D341Med (cell line): ENCODE data around the gene B9D1.

Experiments used
- DNase-seq: peaks from one replicate; pipeline ENCODE4 v3.0.0; 2012; ENCODE audit warnings: low spot score

B9D1 gene

DNA sequence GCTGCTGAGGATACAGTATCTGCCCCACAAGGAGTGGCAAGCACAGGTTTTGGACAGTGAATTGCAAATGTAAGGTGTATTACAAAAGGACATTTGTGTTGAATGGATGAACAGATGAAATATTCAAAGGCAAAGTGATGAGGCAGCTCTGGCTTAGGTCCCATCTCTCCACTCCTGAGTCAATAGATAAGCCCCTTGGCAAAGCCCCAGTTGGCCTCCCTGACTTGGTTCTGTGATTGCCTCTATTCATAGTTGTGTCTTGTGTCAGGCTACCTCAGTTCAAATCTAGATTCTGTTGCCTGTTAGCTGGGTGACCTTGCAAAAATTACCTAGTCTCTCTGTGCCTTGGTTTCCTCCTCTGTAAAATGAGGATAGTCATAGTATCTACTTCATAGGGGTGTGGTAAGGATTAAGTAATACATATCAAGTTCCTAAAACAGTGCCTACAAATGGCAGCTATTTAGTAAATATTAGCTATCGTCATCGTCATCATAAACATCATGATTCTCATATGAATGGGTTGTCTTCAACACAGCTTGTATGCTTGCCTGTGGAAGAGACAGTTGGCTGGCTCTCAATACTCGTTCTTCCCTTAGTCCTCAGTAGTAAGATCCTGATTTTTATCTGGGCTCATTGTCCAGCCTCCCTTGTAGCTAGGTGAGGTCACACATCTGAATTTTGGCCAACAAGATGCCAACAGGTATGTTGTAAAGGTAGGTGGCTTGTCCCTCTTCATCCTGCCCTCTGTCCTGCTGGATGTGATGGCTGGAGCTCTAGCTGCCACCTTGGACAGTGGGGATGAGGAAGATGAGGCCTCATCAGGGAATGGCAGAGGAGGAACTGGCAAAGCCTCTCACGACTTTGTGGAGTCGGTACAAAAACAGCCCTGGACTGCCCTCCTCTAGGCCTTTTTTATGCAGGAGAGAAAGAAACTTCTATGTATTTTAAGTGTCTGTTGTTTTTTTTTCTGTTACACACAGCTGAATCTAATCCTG, 26.6 kb upstream of the B9D1 start:
- DNase-seq: no peak

DNA sequence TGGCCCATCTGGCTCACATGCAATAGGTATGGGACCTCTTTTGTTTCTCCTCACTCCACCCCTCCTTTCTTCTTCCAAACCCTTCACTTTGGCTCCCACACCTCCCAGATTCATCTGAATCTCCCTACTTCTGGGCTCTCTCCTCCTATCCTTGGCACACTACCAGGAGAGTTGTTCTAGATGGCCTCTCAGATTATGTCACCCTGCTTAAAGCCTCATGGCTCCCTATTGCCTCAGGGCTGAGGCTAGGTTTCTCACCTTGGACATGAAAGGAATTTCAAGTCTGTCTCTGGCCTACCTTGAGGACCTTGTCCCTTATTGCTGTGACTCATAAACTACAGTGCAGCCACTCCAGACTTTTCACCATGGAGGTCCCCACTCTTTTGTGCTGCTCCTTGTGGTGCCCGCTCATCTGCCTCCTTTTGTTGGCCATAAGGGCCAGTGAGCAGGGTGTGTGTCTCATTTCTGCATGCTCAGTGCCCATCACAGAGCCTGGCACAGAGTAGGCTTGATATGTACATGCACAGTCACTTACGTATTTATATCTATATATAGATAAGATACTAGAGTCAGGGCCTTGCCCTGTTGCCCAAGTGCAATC, 25.5 kb upstream of the B9D1 start:
- DNase-seq: no peak

DNA sequence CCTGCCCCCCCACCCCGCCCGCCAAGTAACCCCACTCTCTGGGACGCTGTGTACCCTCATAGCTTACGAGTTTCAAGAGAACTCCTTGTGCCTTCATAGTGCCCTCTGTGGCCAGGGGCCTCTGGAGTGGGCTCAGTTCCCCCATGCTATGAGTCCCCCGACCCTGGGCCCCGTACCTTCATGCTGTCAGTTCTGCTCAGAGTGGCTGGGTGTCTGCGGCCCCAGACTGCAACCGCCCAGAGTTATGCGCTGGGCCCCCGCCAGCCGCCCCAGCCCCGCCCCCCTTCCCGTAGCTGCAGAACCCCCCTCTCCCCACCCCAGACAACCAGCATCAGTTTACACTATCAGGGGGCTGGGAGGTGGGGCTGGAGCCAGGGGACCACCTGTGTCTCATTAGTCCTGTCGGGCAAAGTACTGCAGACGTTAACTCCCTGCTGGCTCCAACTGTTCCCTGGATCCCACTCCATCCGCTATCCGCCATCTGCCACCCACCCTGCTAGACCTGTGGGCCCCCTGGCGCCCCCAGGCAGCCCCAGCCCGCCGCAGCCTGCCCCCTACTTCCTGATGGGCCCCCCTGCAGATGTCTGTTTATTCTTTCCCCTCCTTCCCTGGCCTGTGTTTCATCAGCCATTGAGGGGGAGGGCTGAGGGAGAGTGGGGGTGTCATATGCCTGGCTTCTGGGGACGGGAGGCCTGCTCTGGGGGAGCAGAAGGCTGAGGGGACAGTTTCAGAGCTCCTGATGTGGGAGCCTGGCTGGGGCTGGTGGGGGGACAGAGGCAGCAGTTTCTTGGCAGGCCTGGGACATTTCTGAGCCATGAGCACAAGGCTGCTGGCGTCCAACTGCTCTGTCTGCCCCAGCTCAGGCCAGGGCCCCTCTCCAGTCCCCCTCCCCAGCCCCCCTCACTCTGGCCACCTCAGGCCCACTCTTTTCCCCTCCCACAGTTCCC, 24.7 kb upstream of the B9D1 start, which contains the start of gene MFAP4:
Gene MFAP4, minus strand, starts transcription at position 217 of the 947 bp plus-strand sequence. Its CDS starts 35 bp downstream, at position 182.
- DNase-seq: peak; percentile 58

DNA sequence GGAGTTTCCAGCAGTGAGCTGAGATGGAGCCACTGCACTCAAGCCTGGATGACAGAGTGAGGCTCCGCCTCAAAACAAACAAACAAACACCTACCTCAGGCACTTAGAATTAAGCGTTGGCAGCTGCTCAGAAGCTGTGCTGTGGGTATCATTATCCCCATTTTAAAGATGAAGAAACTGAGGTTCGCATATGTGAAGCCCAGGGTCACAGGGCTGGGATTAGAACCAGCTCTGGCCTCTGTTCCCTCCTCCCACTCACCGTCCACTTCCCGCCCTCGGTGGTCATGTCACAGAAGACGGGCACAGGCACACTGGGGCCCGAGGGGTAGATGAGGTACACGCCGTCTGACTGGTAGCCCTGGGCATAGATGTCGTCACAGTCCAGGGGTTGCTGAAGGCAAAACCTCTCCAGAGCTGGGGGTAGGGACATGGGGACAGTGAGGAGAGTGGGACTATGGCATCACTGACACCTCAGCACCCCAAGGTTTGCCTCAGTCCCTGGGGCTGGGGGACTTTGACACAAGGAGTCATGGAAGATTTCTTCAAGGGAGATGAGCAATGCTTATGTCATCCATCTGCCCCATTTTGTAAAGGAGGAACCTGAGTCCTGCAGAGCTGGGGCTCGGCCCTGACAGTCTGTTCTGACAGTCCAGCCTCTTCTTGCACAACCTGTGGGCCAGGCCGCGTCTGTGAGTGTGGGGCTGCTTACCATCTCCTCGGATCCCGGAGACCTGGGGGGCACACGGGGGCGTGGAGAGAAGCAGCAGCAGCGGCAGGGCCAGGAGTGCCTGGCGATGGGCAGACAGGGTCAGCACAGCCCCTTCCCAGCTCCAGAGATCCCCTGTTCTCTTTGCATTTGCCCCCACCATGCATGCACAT, 23.8 kb upstream of the B9D1 start:
- DNase-seq: no peak

DNA sequence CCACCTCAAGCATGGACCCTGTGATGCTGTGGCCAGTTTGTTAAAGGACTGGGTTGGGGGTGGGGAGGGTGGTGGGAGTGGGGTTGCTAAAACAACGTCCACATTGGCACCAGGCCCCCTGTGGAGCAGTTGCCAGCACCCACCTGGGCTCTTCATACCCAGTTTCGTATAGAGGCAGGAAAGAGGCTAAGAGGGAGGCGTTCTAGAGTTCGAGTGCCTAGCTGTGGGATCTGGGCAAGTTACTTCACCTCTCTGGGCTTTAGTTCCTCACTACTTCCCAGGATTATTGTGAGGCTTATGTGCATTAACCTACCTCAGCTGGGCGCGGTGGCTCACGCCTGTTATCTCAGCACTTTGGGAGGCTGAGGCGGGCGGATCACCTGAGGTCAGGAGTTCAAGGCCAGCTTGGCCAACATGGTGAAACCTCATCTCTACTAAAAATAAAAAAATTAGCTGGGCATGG, 23.0 kb upstream of the B9D1 start:
- no peak for DNase-seq

DNA sequence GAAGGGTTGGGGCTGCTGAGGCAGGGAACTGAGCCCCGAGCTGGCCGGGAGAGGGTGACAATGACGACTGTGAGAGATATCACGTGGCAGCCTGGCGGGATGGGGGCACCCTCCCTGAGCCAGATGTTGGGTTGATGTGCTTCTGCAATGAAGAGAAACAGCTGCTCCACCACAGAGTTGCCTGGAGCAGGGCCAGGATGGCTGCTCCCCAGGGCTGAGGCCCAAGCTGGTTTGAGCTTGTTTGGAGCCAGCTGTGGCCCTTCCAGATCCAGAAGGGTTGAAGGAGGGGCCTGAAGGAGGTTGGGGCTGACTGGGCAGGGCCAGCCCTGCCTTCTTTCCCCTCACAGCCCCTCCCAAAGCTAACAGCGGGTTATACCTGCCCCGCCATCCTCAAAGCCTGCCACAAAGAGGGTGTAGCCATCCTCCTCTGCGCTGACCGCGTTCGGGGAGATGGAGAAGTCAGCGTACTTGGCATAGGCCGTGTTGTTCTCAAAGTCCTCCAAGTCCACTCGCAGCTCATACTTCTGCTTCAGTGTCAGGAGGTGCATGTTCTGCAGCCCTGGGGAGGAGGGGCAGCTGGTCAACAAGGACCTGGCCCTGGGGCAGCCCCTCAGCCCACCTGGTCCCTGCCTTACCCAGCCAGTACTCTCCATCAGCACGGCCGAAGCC, 22.3 kb upstream of the B9D1 start:
- no peak for DNase-seq

DNA sequence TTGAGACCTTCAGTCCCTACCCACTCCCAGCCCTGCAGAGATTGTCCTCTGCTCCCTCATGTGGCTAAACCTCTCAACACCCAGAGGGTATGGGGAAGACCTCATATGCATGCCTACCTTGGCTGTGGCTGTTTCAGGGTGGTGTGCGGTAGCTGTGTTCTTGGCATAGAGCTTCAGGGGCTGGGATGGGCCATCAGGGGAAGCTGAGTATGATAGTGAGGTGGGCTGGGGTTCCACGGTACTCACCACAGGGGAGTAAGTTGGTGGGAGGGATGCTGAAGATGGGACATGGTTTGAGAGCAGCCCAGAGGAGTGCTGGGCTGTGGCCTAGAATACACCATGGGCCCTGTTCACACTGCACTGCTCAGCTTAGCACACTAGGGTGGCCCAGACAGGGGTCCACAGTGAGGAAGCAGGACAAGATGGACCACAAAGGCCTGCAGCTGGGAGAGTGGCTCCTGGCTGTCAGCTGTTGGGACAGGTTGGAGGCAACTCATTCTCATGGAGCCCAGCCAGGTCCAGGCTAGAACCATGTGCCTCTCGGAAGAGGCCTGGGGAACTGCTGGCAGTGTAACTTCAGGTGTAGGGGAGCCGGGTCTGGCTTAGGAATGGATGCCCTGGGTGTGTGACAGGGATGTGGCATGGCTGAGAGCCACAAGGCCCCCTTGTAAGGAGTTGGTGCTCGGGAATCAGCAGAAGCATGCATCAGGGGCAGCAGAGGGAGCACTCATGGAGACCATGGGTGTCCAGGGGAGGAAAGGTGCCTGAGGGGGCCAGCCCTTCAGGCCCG, 21.4 kb upstream of the B9D1 start:
- no peak for DNase-seq

DNA sequence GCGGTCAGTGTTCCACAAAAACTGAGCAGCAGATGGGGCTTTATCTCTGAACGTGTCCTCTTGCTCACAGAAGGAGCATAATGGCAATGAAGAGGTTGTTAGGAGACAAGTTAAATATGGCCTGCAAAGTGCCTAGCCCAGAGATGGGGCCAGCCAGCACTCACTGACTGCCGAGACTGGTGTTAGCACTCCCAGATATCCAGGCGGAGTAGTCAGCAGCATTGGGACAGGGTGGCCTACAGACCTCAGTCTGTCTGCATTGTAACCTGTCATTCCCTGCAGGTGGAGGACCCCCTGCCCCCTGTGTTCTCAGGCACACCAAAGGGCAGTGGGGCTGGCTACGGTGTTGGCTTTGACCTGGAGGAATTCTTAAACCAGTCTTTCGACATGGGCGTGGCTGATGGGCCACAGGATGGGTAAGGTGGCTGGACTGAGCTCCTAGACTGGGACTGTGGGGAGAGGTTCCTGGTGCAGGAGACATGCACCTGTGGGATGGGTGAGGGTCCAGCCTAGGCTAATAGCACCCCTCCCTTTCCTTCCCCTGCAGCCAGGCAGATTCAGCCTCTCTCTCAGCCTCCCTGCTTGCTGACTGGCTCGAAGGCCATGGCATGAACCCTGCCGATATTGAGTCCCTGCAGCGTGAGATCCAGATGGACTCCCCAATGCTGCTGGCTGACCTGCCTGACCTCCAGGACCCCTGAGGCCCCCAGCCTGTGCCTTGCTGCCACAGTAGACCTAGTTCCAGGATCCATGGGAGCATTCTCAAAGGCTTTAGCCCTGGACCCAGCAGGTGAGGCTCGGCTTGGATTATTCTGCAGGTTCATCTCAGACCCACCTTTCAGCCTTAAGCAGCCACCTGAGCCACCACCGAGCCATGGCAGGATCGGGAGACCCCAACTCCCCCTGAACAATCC, 20.3 kb upstream of the B9D1 start:
- no peak for DNase-seq

DNA sequence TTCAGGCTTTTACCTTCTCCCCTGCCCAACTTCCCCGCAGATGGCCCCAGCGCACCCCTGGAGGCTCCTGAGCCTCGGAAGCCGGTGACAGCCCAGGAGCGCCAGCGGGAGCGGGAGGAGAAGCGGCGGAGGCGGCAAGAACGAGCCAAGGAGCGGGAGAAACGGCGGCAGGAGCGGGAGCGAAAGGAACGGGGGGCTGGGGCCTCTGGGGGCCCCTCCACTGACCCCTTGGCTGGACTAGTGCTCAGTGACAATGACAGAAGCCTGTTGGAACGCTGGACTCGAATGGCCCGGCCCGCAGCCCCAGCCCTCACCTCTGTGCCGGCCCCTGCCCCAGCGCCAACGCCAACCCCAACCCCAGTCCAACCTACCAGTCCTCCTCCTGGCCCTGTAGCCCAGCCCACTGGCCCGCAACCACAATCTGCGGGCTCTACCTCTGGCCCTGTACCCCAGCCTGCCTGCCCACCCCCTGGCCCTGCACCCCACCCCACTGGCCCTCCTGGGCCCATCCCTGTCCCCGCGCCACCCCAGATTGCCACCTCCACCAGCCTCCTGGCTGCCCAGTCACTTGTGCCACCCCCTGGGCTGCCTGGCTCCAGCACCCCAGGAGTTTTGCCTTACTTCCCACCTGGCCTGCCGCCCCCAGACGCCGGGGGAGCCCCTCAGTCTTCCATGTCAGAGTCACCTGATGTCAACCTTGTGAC, 19.4 kb upstream of the B9D1 start:
- no peak for DNase-seq

DNA sequence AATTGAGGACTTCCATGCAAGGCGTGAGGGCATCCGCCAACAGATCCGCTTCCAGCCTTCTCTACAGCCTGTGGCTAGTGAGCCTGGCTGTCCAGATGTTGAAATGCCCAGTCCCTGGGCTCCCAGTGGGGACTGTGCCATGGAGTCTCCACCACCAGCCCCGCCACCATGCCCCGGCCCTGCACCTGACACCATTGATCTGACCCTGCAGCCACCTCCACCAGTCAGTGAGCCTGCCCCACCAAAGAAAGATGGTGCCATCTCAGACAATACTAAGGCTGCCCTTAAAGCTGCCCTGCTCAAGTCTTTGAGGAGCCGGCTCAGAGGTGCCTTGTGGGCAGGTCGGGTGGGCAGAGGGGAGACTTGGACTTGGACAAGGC, 18.8 kb upstream of the B9D1 start:
- DNase-seq: no peak

DNA sequence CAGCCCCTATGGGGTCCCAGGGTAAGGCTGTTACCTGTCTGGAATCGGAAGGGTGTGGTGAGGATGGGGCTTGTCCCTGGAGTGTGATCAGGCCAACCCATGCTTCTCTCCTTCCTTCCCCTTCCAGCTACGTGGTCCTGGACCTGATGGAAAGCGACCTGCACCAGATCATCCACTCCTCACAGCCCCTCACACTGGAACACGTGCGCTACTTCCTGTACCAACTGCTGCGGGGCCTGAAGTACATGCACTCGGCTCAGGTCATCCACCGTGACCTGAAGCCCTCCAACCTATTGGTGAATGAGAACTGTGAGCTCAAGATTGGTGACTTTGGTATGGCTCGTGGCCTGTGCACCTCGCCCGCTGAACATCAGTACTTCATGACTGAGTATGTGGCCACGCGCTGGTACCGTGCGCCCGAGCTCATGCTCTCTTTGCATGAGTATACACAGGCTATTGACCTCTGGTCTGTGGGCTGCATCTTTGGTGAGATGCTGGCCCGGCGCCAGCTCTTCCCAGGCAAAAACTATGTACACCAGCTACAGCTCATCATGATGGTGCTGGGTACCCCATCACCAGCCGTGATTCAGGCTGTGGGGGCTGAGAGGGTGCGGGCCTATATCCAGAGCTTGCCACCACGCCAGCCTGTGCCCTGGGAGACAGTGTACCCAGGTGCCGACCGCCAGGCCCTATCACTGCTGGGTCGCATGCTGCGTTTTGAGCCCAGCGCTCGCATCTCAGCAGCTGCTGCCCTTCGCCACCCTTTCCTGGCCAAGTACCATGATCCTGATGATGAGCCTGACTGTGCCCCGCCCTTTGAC, 18.2 kb upstream of the B9D1 start:
- DNase-seq: no peak

DNA sequence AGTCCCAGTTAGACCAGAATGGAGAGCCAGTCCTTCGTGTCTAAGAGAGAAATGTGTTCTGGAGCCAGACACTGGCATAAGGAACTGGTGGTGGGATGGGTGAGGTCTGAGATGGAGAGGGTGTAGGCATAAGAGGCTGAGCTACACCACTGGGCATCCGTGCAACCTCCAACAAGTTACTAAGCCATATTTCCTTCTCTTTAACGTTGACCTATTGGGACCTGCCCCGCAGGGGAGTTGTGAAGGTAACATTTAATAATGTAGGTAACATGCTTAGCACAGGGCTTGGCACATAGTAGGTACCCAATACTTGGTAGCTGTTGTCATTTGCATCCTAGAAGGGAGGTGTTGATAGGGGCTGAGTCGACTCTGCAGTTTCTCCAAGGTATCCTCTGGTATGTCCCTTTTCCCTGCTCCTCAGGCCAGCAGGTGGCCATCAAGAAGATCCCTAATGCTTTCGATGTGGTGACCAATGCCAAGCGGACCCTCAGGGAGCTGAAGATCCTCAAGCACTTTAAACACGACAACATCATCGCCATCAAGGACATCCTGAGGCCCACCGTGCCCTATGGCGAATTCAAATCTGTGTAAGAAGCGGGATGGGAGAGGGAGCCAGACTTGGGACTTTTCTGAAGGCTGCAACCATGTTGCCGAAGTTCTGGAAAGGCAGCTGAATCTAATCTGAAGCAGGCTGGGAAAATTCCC, 17.0 kb upstream of the B9D1 start:
- no peak for DNase-seq

DNA sequence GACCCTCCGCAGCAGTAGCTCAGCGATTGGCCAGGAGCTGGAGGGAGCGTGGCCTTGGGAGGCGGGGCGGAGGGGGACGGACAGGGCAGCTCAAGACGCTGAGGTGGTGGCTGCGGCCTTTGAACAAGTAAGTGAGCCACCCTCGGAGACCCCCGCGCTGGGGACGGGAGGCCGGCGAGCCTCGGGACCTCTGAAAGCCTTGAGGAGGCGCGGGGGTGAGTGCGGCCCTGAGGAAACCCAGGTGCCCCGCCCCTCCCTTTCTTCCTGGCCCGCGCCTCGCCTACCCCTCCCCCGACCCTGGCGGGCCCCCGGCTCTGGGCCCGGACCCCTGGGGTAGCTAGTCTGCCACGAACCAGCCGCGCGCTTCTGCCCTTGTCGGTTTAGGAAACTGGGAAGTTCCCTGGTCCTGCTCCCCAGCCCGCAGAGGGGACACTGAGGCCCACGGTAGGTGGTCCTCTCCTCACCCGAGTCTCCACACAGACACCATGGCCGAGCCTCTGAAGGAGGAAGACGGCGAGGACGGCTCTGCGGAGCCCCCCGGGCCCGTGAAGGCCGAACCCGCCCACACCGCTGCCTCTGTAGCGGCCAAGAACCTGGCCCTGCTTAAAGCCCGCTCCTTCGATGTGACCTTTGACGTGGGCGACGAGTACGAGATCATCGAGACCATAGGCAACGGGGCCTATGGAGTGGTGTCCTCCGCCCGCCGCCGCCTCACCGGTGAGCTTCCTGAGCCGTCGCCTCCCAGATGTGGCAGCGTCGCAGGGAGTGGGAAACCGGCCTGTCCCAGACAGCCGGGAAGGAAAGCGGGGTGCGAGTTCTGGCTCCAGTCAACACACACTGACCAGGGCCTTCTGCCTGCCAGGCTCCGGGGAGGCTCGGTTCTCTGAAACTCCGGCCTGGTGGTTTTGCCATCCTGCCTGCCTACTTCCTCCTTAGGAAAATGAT, 16.2 kb upstream of the B9D1 start, which contains the start of gene MAPK7:
Gene MAPK7, plus strand, starts transcription at position 83 of the 945 bp plus-strand sequence. Its CDS starts 403 bp downstream, at position 486.
- DNase-seq: no peak

DNA sequence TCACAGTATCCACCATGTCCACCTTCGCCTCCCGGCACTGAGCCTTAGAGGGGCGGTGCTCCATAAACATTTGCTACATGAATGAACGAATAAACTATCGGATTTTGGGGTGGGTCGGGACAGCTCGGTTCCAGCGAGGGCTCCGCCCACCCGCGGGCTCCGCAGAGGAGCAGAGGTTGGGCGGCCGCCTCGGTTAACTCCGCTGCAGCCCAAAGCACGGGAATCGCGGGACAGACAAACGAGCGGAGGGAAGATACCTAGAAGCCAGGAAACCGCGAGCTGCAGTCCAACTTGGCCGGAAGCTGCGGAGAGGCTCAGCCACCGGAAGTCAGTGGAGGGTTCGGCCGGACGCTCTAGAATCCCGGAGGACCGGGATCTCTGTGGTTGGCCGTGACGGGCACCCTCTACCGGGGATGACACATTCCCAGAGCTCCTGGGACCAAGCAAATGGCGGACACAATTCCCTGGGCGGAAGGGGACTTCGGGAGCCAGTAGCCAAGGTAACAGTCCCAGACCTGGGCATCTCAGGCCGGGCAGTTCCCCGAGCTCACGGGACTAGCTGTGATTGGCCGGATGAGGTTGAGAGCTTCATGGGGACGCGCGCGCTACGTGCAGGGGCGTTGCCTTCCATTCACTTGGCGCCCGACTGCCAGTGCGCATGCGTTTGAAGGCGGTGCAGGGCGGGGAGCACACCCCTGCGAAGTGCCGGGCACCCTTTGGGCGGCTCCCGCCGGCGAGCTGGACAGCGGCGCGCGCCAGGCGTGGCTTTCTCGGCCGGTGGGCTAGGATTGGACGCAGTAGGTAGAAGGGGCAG, 15.3 kb upstream of the B9D1 start:
- DNase-seq: peak; percentile 95
